Esophagus muscularis mucosa (tissue), 4 donors: ENCODE results near the gene IRX2.

Experiments used
- CTCF ChIP-seq, 3 experiments: fragments of 200-600 bp in 2 of 3; fragments of 450-650 bp in 1 of 3; sonication (generic) in 2 of 3; IDR thresholded peaks; one replicate each; pipeline ENCODE4 v1.5.1; 2017 to 2019; ENCODE audit warnings: antibody characterized with exemption in 3 of 3, mild to moderate bottlenecking in 2 of 3, moderate library complexity in 1 of 3
- EP300 ChIP-seq: sonication (generic); formaldehyde crosslinking; IDR thresholded peaks from one replicate; pipeline ENCODE4 v1.6.1; 2017; ENCODE audit warnings: antibody characterized with exemption
- POLR2A ChIP-seq: fragments of 450-650 bp; IDR thresholded peaks from one replicate; pipeline ENCODE4 v1.6.1; 2017; ENCODE audit warnings: antibody characterized with exemption, moderate library complexity, mild to moderate bottlenecking, low read depth
- POLR2AphosphoS5 ChIP-seq, 2 donors: sonication (generic); formaldehyde crosslinking; IDR thresholded peaks; one replicate each; pipeline ENCODE4 v1.6.1; 2017; ENCODE audit warnings: antibody characterized with exemption in 2 of 2

DNA sequence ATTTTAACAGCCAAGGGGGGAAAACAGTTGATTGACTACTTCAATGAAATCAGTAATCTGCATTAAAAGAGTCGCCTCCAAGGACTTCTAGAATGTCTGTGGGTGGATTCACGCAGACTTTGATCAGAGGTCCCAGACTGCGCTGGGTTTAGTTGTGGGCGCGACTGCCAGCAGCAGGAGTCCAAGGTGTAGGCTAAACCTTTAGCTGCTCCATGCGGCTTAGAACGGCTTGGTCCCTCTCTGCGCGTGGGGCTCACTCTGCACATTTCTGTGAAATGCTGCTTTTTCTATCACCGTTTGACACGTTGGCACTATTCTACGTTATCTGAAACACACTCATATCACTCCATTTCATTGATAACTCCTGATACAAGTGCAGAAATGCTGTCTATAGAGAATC lies 48.6 kb upstream of the IRX2 start:
- TF ChIP-seq CTCF (IDR thresholded peaks at IDR 0.05), result no peak
- no peak for TF ChIP-seq EP300
- no peak for TF ChIP-seq POLR2AphosphoS5 (IDR thresholded peaks at IDR 0.05)
- TF ChIP-seq POLR2A, result no peak
